Measurements from ENCODE around the gene TMEM17. TPM values are rescaled to one million over a fixed set of nuclear protein-coding genes. Genes with fewer than 3 reads are reported as not detected.

TMEM17 gene
- polyA plus RNA-seq, 3 donors: 0.08 to 0.26 (median 0.10) TPM

DNA sequence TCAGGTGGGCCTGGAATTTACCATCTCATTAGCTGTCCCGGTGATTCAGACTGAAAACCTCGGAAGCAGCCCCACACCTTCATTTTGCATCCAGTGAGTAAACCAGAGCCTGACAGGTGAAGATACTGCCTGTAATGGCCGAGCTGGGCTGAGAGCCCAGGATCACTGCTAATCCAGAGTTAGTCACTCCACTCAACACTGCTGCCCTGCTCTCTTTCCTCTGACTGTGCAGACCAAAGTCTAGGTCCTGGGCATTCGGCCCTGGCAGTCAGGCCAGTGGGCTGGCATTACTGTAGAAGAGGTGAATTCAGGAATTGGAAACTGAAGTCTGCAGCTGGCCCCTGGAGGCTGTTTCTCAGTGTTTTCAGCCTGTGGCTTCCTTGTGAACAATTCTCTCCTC, 44.3 kb downstream of the TMEM17 start:
- Histone ChIP-seq H3K9ac (ENCODE audit: insufficient read depth, low read length, poor library complexity, severe bottlenecking) (no peak overlapping the region), H2AFZ (ENCODE audit: insufficient read depth, low read depth, low read length, poor library complexity, severe bottlenecking) (no peak overlapping the region), H3K4me3 (replicated peaks in 1 of 3; ENCODE audit: low read depth in 2 of 3, low read length in 3 of 3) (no peak overlapping the region), H3K27ac (ENCODE audit: low read depth in 1 of 2, low read length in 2 of 2) (no peak overlapping the region), H3K27me3 (ENCODE audit: control insufficient read depth in 2 of 2, insufficient read depth in 2 of 2, low read length in 2 of 2) (no peaks in the 10 kb centered on the region), H3K4me2 (replicated peaks; ENCODE audit: extremely low read depth, low read length, poor library complexity, severe bottlenecking) (no peak overlapping the region), H4K20me1 (ENCODE audit: insufficient read depth, low read length) (no peaks in the 10 kb centered on the region), H3K36me3 (replicated peaks in 1 of 2; ENCODE audit: control insufficient read depth in 1 of 2, insufficient read depth in 2 of 2, low read length in 2 of 2) (no peaks in the 10 kb centered on the region), H3K79me2 (ENCODE audit: insufficient read depth, low read length) (no peaks in the 10 kb centered on the region), H3K9me3 (replicated peaks in 1 of 2; ENCODE audit: control insufficient read depth in 1 of 2, insufficient read depth in 1 of 2, low read length in 2 of 2) (no peaks in the 10 kb centered on the region), H3K4me1 (ENCODE audit: control insufficient read depth in 1 of 2, insufficient read depth in 2 of 2, low read length in 2 of 2) (peaks cover 6 to 9% of the 10 kb centered on the region in 2 donors)
- peaks cover 2 to 8% (median 5%) of the 10 kb centered on the region in 3 donors for H3K27me3 Mint-ChIP-seq (ENCODE audit: low read depth in 3 of 3)
- H3K4me1 Mint-ChIP-seq: peaks cover 18% of the 10 kb centered on the region
- DNase-seq: no peak
- TF ChIP-seq, protein P1, sequence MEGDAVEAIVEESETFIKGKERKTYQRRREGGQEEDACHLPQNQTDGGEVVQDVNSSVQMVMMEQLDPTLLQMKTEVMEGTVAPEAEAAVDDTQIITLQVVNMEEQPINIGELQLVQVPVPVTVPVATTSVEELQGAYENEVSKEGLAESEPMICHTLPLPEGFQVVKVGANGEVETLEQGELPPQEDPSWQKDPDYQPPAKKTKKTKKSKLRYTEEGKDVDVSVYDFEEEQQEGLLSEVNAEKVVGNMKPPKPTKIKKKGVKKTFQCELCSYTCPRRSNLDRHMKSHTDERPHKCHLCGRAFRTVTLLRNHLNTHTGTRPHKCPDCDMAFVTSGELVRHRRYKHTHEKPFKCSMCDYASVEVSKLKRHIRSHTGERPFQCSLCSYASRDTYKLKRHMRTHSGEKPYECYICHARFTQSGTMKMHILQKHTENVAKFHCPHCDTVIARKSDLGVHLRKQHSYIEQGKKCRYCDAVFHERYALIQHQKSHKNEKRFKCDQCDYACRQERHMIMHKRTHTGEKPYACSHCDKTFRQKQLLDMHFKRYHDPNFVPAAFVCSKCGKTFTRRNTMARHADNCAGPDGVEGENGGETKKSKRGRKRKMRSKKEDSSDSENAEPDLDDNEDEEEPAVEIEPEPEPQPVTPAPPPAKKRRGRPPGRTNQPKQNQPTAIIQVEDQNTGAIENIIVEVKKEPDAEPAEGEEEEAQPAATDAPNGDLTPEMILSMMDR (IDR thresholded peaks at IDR 0.05): no peak
- WGBS (ENCODE audit: insufficient coverage): 100% methylated on average over 3 of the region's 4 CpGs
- no peaks in the 10 kb centered on the region for H3K36me3 Mint-ChIP-seq
- intact Hi-C loops (cut with micrococcal nuclease): no loop called here
- H3K27ac Mint-ChIP-seq: no peak overlapping the region
- H3K9me3 Mint-ChIP-seq: no peaks in the 10 kb centered on the region
- peak overlapping the region in 1 of 2 donors; percentile 26 for H3K4me3 Mint-ChIP-seq

DNA sequence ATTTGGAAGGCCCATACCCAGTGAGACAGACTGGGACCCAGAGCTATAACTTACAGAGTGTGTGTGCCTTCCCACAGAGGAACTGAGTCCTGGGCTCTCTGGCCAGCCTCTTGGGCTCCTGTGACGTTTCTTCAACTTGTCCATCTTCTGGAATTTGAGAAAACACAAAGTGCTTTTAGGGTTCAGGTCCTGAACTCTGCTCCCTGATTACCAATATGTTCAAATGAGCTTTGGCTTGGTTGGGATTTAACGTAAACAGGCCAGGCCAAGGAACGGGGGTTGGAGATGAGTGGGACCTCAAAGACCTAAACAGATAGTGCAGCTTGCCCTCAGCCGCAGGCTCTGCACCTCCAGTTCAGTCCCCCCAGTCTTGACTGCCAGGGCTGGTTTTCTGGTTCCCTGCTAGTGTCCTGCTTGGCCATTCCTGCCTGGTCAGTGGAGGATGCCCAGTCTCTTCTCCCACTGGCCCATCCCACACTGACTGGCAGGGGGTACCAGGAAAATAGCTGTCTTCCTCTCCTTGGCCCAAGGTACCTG, 44.9 kb downstream of the TMEM17 start:
- H3K9me3 ChIP-seq (replicated peaks in 1 of 2; ENCODE audit: control insufficient read depth in 1 of 2, insufficient read depth in 1 of 2, low read length in 2 of 2): no peaks in the 10 kb centered on the region
- Mint-ChIP-seq H3K4me3 (no peak overlapping the region), H3K27ac (no peak overlapping the region), H3K27me3 (ENCODE audit: low read depth in 3 of 3) (peaks cover 4 to 13% (median 5%) of the 10 kb centered on the region in 3 donors), H3K9me3 (no peaks in the 10 kb centered on the region), H3K36me3 (no peaks in the 10 kb centered on the region), H3K4me1 (peaks cover 21% of the 10 kb centered on the region)
- no peaks in the 10 kb centered on the region for H3K79me2 ChIP-seq (ENCODE audit: insufficient read depth, low read length)
- TF ChIP-seq, protein P1 (IDR thresholded peaks at IDR 0.05): no peak
- DNase-seq: no peak
- H3K4me1 ChIP-seq (ENCODE audit: control insufficient read depth in 1 of 2, insufficient read depth in 2 of 2, low read length in 2 of 2): peaks cover 8 to 13% of the 10 kb centered on the region in 2 donors
- no peak overlapping the region for H3K4me2 ChIP-seq (replicated peaks; ENCODE audit: extremely low read depth, low read length, poor library complexity, severe bottlenecking)
- H3K27me3 ChIP-seq (ENCODE audit: control insufficient read depth in 2 of 2, insufficient read depth in 2 of 2, low read length in 2 of 2): no peaks in the 10 kb centered on the region
- no peaks in the 10 kb centered on the region for H4K20me1 ChIP-seq (ENCODE audit: insufficient read depth, low read length)
- H3K4me3 ChIP-seq (replicated peaks in 1 of 3; ENCODE audit: low read depth in 2 of 3, low read length in 3 of 3): no peak overlapping the region
- H3K9ac ChIP-seq (ENCODE audit: insufficient read depth, low read length, poor library complexity, severe bottlenecking): no peak overlapping the region
- no peak overlapping the region for H3K27ac ChIP-seq (ENCODE audit: low read depth in 1 of 2, low read length in 2 of 2)
- intact Hi-C loops (cut with micrococcal nuclease): no loop called here
- 92% methylated on average over 3 of the region's 4 CpGs for WGBS (ENCODE audit: insufficient coverage)
- H3K36me3 ChIP-seq (replicated peaks in 1 of 2; ENCODE audit: control insufficient read depth in 1 of 2, insufficient read depth in 2 of 2, low read length in 2 of 2): no peaks in the 10 kb centered on the region
- no peak overlapping the region for H2AFZ ChIP-seq (ENCODE audit: insufficient read depth, low read depth, low read length, poor library complexity, severe bottlenecking)

Measured in CD14-positive monocyte (primary cell).